Prostate gland (tissue), 2 donors: ENCODE results near the gene B4GALT5.

Source experiments
- CTCF ChIP-seq, 4 experiments: fragments of 200-600 bp in 2 of 4; fragments of 450-650 bp in 2 of 4; sonication (generic) in 2 of 4; IDR thresholded peaks; 1 replicate in 3 of 4; 2 replicates in 1 of 4; pipeline ENCODE4 v1.5.1; 2016 to 2019; ENCODE audit warnings: antibody characterized with exemption in 4 of 4, mild to moderate bottlenecking in 2 of 4, moderate library complexity in 2 of 4
- POLR2A ChIP-seq: fragments of 450-650 bp; IDR thresholded peaks from one replicate; pipeline ENCODE4 v1.6.1; 2016; ENCODE audit warnings: antibody characterized with exemption, mild to moderate bottlenecking
- POLR2AphosphoS5 ChIP-seq: sonication (generic); formaldehyde crosslinking; IDR thresholded peaks from one replicate; pipeline ENCODE4 v1.6.1; 2017; ENCODE audit warnings: antibody characterized with exemption

GRCh38 chr20:49646126-49646525, 67.6 kb downstream of the B4GALT5 start:
- TF ChIP-seq CTCF (IDR thresholded peaks at IDR 0.05), result no peak
- no peak for TF ChIP-seq POLR2AphosphoS5
- no peak for TF ChIP-seq POLR2A
